Endothelial cell (in vitro differentiated cells): ENCODE measurements around the gene USP48. TPM values are rescaled to one million over a fixed set of nuclear protein-coding genes. Genes with fewer than 3 reads are reported as not detected.
A peak's percentile ranks its signal among the peaks of the same experiment; 100 is the strongest.

Experiments used
- DNase-seq: peaks from one replicate; pipeline ENCODE4 v3.0.0; 2021; ENCODE audit warnings: low spot score
- H3K27ac Mint-ChIP-seq: one replicate; pipeline ENCODE4 v1.8.0; 2021; ENCODE audit warnings: mixed read lengths, inconsistent platforms; ENCODE audit not compliant: unreplicated experiment
- H3K27me3 Mint-ChIP-seq: one replicate; pipeline ENCODE4 v1.8.0; 2021; ENCODE audit warnings: mild to moderate bottlenecking, moderate library complexity, mixed read lengths, inconsistent platforms; ENCODE audit not compliant: unreplicated experiment
- H3K36me3 Mint-ChIP-seq: one replicate; pipeline ENCODE4 v1.8.0; 2021; ENCODE audit warnings: mild to moderate bottlenecking, low read depth, mixed read lengths, inconsistent platforms; ENCODE audit not compliant: unreplicated experiment
- H3K4me1 Mint-ChIP-seq: one replicate; pipeline ENCODE4 v1.8.0; 2021; ENCODE audit warnings: mild to moderate bottlenecking, mixed read lengths, inconsistent platforms; ENCODE audit not compliant: unreplicated experiment
- H3K4me3 Mint-ChIP-seq: one replicate; pipeline ENCODE4 v1.8.0; 2021; ENCODE audit warnings: mild to moderate bottlenecking, mixed read lengths, inconsistent platforms; ENCODE audit not compliant: unreplicated experiment
- H3K9me3 Mint-ChIP-seq: one replicate; pipeline ENCODE4 v1.8.0; 2021; ENCODE audit warnings: mixed read lengths, inconsistent platforms; ENCODE audit not compliant: unreplicated experiment
- CTCF ChIP-seq: fragments of 200-600 bp; sonication (generic); IDR thresholded peaks from one replicate; pipeline ENCODE4 v1.5.0; 2021; ENCODE audit warnings: antibody characterized with exemption; ENCODE audit not compliant: unreplicated experiment
- total RNA-seq: library from RNA; stranded (reverse); fragmentation: NEBNext Ultra II Directional; extraction: Animal tissue kit (Norgen Biotek cat#: 25700); gene quantifications from one replicate; pipeline ENCODE4 v1.2.1, GENCODE V29; 2021; ENCODE audit not compliant: unreplicated experiment

USP48 gene
- total RNA-seq, 1 donor from 2014 or later, result 57.9 TPM

- peaks cover 3% of the 10 kb centered on the region for H3K27me3 Mint-ChIP-seq
- H3K27ac Mint-ChIP-seq, result no peak overlapping the region
- peaks cover 20% of the 10 kb centered on the region for H3K36me3 Mint-ChIP-seq
- no peak for TF ChIP-seq CTCF
- H3K4me3 Mint-ChIP-seq, result no peak overlapping the region
- no peak for DNase-seq
- H3K9me3 Mint-ChIP-seq, result no peaks in the 10 kb centered on the region
- peaks cover 10% of the 10 kb centered on the region for H3K4me1 Mint-ChIP-seq
Measured at GRCh38 chr1:21704145-21704544, 78.8 kb downstream of the USP48 start.

DNA sequence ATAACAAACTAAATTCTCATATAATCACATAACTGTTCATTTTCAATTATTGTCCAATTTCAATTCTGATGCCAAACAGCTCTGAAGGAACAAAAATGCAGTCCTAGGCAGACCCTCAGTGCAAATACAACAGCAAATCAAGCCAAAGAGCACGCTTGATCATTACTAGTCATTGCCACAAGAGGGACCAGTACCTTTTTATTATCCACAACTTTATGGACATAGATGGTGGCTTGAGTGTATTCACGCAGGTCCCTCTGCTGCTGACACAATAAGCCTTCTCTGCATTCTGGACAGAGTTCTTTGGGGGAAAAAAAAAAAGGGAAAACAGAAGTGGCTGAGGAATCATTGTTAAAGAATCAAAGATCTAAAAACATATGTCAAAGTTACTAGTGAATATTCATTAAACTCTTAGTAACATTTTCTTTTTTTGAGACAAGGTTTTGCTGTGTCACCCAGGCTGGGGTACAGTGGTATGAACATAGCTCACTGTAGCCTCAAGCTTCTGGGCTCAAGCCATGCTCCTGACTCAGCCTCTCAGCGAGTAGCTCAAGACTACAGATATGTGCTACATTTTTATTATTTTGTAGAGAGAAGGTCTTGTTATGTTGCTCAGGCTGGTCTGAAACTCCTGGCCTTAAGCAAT, 79.5 kb downstream of the USP48 start:
- H3K9me3 Mint-ChIP-seq, result no peaks in the 10 kb centered on the region
- peaks cover 3% of the 10 kb centered on the region for H3K27me3 Mint-ChIP-seq
- DNase-seq, result peak; percentile 7
- peaks cover 10% of the 10 kb centered on the region for H3K4me1 Mint-ChIP-seq
- H3K4me3 Mint-ChIP-seq, result no peak overlapping the region
- H3K36me3 Mint-ChIP-seq, result peaks cover 20% of the 10 kb centered on the region
- H3K27ac Mint-ChIP-seq, result no peak overlapping the region
- TF ChIP-seq CTCF, result peak; percentile 52

DNA sequence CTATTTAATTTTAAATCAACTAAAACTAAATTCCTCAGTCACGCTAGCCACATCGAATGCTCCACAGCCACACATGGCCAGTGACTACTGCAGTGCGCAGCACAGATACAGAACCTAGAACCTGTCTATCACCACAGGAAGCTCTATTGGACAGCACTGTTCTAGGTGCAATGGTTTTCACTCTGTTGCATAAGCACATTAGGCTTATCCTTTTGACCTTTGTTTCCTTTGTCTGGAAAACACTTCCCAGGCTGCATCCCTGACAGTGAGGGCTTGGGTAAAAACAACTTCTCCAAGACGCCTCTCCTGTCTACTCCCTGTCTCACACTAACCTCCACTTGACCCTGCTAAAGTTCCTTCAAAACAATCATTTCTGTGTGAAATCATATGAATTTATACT, 80.2 kb downstream of the USP48 start:
- DNase-seq, result no peak
- no peaks in the 10 kb centered on the region for H3K9me3 Mint-ChIP-seq
- H3K36me3 Mint-ChIP-seq, result peaks cover 22% of the 10 kb centered on the region
- no peak overlapping the region for H3K27ac Mint-ChIP-seq
- H3K4me3 Mint-ChIP-seq, result no peak overlapping the region
- TF ChIP-seq CTCF, result no peak
- peaks cover 3% of the 10 kb centered on the region for H3K27me3 Mint-ChIP-seq
- peaks cover 10% of the 10 kb centered on the region for H3K4me1 Mint-ChIP-seq

GRCh38 chr1:21701401-21701800, 81.5 kb downstream of the USP48 start:
- no peak for TF ChIP-seq CTCF
- Mint-ChIP-seq H3K9me3 (no peaks in the 10 kb centered on the region), H3K27me3 (peaks cover 3% of the 10 kb centered on the region), H3K36me3 (peaks cover 22% of the 10 kb centered on the region), H3K27ac (no peak overlapping the region), H3K4me1 (peaks cover 10% of the 10 kb centered on the region), H3K4me3 (no peak overlapping the region)
- no peak for DNase-seq

DNA sequence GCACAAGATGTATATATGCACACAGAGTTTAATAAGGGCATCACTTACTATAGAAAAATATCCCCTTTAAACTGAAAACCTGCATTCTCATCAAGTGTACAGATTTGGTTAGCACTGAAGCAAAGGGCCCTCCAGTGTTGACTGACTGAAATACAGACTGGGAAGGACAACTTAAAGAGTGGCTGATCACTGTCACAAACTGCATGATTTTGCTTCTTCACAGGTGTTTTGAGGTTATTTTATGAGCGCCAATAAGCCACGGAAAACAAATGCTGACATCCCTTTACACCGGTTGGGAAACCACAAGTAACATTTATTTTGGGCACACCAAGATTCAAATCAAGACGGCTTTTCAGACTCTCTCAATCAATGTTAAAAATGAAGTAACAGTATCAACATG, 82.9 kb downstream of the USP48 start:
- Mint-ChIP-seq H3K27me3 (peaks cover 3% of the 10 kb centered on the region), H3K36me3 (peaks cover 22% of the 10 kb centered on the region), H3K4me1 (peaks cover 3% of the 10 kb centered on the region), H3K27ac (no peak overlapping the region), H3K4me3 (no peak overlapping the region), H3K9me3 (no peaks in the 10 kb centered on the region)
- TF ChIP-seq CTCF, result no peak
- no peak for DNase-seq
